Loucy (cell line): Measurements from ENCODE around the gene C10orf143.

Source experiments
- CTCF ChIP-seq: fragments of 200-600 bp; sonication (generic); conservative IDR thresholded peaks from 2 replicates; pipeline ENCODE4 v1.5.1; 2014; ENCODE audit warnings: mild to moderate bottlenecking, antibody characterized with exemption, low read length
- EZH2phosphoT487 ChIP-seq: fragments of 200-600 bp; IDR thresholded peaks from 2 replicates; pipeline ENCODE4 v1.6.1; 2018; ENCODE audit warnings: antibody characterized with exemption, mild to moderate bottlenecking, moderate library complexity, borderline replicate concordance

GRCh38 chr10:130027716-130028464 lies 82.7 kb downstream of the C10orf143 start:
- TF ChIP-seq CTCF (no peak), EZH2phosphoT487 (no peak)
